ENCODE results near the gene APOL3.
"Not testable (repeated sequence)": the region's sequence is repeated elsewhere in the genome, so short reads cannot be mapped to it uniquely, and the experiment has no call there.

The APOL3 gene, protein sequence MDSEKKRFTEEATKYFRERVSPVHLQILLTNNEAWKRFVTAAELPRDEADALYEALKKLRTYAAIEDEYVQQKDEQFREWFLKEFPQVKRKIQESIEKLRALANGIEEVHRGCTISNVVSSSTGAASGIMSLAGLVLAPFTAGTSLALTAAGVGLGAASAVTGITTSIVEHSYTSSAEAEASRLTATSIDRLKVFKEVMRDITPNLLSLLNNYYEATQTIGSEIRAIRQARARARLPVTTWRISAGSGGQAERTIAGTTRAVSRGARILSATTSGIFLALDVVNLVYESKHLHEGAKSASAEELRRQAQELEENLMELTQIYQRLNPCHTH

GRCh38 chr22:36160499-36160942 is at the start of gene APOL3:
APOL3 (minus strand) TSS chr22:36160755; CDS start chr22:36149055, 11,700 bp downstream.
- no peak for DNase-seq

DNA sequence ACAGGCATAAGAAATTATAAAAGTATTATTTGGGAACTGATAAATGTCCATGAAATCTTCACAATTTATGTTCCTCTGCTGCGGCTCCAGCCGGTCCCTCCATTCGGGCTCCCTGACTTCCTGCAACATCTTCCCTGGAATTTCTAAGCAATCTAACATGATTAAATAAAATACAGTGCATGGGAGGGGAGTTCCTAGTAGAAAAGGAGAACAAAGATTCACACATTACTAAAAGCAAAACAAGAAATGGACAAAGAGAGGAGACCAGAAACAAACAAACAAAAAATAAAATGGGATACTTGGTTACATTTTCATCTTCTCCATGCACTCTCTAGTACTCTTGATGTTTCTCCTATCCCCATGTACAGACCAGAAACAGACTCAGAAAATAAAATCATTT is 49.7 kb upstream of the APOL3 start:
- no peak for DNase-seq

DNA sequence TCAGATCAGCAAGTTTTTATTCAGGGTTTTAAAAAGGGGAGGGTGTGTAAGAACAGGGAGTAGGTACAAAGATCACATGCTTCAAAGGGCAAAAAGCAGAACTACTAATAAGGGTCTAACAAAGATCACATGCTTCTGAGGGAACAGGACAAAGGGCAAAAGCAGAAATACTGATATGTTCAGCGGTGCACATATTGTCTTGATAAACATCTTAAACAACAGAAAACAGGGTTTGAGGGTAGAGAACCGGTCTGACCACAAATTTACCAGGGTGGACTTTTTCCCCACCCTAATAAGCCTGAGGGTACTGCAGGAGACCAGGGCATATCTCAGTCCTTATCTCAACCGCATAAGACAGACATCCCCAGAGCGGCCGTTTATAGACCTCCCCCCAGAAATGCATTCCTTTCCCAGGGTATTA is 48.9 kb upstream of the APOL3 start:
- DNase-seq = not testable (repeated sequence)

DNA sequence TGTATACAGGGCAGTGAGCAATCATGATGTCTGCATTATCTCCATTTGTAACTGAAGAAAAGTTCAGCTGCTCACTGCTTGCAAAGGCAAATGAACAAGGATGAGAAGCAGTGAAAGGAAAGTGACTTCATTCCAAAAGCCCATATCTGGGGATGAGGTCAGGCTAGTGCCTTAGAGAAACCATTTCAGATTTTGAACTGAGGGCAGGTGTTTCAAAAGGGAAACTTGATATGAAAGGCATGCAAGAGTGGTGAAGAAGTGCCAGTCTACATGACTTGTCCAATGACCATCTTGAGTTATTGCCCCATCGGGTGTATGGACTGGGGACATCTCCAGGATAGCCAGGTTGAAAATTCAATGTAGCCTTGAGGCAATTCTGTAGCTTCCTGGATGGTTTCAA is 48.4 kb upstream of the APOL3 start:
- no peak for DNase-seq

- DNase-seq = no peak
Observed at GRCh38 chr22:36208162-36208765, 47.7 kb upstream of the APOL3 start.

- DNase-seq = no peak
Observed at GRCh38 chr22:36206255-36206654, 45.7 kb upstream of the APOL3 start.

DNA sequence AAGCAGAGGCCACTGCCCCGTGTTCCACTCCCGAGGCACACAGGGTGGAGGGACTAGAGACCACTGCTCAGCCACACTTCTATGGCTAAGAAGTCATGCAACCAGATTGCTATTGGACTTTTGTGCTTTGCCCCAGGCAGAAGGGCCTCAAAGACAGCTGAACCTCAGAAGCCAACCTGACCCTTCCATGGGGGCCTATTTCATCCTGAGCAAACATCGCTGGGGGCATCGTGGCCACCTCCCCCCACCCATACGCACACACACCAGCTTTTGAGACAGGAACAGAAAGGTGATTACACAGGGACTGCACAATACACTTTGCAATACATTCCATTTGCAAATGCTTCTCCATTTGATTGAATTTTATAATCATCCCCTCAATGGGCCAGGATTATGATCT is 45.0 kb upstream of the APOL3 start:
- not testable (repeated sequence) for DNase-seq

- DNase-seq = no peak
Observed at GRCh38 chr22:36204632-36205015, 44.1 kb upstream of the APOL3 start.

- no peak for DNase-seq
Observed at GRCh38 chr22:36204001-36204631, 43.6 kb upstream of the APOL3 start.

DNA sequence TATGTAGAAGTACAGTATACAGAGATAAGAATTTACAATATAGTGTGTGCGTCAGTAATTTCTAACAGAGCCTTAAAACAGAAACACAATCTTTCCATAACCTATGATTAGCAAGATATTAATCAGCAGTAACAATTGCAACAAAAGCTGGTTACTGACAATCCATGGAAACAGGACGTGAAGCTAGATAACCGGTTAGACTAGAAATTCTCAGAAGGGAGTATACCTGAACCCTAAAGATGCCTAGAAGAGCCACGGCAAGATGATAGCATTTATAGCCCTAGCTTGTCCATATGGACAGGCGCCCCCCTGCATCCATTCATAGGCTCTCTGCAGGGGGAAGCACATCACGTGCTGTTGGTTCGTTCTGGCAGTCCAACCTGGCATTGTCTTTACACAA is 42.9 kb upstream of the APOL3 start:
- DNase-seq = peak; percentile 80

DNA sequence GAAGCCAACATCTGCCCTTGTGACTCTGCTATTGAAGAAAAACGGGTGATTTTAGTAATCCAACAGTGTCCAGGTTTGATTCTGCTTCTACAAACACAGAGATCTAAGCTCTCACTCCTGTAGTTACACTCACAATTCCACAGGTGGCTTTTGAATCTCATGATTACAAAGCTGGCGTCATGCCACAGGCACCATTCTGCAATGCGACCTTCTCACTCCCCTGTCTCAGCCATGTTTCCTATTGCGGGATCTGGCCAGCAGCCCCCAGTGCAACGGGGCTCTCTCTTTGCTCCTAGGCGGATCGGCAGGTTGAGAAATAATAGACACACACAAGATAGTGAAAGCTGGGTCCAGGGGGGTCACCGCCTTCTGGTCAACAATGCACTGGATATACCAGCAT is 42.4 kb upstream of the APOL3 start:
- DNase-seq = peak; percentile 51

DNA sequence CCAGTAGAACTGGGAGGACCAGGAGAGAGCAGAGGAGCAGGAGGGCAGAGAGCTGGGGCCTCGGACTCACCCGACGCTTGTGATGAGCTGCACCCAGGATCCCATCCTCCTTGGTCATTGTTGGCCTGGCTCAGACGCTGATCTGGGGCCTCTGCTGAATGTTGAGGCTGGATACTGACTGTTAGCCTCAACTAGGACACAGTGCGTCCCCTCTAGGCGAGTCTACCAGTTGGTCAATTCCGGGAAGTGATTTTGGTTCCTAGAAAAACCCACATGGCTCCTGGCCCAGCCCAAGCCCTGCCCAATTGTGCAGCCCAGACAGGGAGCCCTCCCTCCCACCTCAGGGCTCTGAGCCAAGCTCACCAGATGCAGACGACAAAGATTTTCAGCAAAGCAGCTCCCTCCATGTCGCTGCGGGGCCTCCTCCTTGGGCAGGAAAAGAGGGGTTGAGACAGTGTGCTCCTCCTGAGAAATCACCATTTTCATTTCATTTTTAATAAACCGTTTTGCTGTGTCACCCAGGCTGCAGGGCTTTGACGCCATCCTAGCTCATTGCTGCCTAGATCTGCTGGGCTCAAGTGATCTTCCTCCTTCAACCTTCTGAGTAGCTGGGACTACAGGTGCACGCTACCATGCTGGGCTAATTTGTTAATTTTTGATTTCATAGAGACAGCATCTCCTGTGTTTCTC is 41.2 kb upstream of the APOL3 start, which contains the start of gene APOL4:
Gene APOL4 (minus strand): TSS at position 180 of the 690 bp plus-strand sequence. CDS start 75 bp downstream, at position 105.
- DNase-seq = peak; percentile 10

DNA sequence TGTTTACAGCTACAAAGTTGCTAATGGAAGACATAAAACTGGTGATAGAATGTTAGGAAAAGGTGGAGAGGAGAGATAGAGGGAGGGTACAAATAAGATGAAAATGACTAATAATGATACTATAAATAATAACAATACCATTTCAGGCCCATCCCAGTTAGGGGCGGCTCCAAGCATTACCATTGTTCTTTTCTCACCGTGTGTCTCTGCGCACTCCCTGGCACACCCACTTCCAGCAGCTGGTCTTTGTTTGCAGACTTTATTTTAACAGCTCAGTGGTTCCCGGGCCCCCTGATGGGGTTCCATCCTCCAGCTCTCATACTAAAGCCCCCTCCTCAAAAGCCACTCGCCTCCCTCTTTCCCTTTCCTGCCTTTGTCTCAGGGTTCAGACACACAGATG is 40.5 kb upstream of the APOL3 start:
- DNase-seq = not testable (repeated sequence)

- DNase-seq = no peak
Observed at GRCh38 chr22:36199001-36199551, 38.5 kb upstream of the APOL3 start.

DNA sequence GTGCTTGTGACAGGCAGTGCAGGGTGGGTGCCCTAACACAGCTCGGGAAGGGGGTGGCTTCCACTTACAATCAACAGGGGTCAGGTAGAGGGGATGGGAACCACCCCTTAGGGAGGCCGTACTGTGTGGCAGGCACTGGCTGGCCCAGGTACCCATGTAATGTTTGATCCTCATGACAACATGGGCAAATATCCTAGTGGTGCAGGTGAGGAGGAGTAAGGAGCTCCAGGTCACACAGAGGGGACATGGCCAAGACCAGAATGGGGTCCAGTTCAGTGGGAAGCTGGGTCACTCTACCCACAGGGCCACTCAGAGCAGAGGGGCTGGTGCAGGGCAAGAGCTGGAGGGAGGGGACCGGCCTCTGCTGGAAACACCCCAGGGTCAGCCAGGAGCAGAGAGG is 38.0 kb upstream of the APOL3 start:
- no peak for DNase-seq

DNA sequence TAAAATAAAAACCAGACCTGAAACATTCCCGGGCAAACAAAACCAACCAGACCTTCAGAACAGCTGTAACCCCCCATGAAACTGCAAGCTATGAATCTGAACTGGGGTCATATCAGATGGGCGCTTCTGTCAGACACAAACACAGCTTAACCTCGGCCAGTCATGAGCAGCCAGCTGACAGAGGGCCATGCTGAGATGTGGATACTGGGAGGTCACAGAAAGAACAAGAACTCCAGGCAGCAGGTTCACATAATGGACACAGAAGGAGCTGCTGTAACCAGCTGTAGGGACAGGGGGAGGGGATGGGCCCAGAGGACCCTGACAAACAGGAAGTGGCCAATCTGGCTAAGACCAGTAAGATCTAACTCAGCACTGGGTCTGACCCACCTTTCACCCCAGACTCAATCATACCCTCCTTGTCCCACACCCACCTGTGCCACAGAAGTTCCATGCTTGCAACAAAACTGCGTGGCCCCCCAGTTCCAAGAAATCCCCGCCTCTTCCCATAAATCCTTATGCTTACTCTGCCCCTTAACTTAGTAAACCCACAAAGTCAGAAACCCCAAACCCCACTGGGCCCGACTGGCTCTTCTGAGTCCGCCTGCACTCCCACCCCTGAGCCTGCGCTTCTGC is 37.1 kb upstream of the APOL3 start:
- DNase-seq = peak; percentile 5

DNA sequence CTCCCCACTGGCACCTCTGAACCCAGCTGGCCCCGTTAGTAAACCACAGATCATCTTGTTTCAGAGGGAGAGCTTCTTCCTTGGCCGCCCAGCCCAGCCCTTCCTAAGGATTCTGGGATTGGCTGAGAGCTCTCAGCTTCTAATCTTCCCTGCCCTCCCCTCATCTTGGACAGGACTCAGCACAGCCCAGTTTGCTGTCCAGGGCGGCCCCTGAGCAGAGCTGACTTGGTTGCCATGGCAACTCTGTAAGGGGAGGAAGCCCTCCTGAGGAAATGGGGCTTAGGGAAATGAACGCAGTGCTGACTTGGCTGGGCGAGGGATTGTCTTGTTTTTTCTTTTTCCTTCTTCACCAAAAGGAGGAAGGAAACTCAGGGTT is 36.5 kb upstream of the APOL3 start:
- no peak for DNase-seq

- no peak for DNase-seq
Observed at GRCh38 chr22:36196254-36197064, 35.9 kb upstream of the APOL3 start.

- no peak for DNase-seq
Observed at GRCh38 chr22:36194971-36195370, 34.4 kb upstream of the APOL3 start.

DNA sequence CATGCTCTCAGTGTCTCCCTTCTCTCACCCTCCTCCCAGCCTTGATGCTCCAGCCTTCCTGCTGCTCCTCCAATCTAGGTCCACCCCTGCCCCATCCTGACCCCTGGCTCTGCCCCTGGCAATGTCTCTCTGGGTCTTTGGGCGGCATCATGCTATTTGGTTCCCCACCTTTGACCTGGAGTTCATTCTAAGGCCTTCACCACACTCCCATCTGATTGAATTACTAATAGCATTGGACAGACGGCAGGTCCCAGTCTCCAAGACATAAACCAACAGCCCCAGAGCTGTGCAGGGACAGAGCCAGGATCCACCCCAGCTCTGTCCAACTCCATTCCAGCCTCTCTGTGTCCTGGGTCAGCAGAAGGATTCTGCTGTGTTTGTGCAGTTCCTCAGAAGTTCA is 33.8 kb upstream of the APOL3 start:
- no peak for DNase-seq

DNA sequence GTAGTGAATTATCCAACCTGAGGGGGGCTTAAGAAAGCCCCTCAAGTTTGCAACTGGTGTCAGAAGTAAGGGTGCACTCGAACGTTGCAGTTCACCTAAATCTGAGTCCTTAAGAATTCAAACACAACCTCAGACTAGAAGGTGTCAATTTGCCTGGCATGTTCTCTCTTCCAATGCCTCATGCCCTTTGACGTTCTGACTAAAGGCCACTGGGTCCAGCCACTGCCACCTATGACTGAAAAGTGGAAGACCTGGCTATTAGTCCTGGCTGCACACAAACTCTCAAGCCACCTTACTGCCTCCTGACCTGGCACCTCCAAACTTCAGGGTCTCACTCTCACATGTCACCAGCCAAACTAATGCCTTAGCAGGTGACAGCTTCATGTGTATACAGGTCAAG is 33.0 kb upstream of the APOL3 start:
- DNase-seq = no peak

DNA sequence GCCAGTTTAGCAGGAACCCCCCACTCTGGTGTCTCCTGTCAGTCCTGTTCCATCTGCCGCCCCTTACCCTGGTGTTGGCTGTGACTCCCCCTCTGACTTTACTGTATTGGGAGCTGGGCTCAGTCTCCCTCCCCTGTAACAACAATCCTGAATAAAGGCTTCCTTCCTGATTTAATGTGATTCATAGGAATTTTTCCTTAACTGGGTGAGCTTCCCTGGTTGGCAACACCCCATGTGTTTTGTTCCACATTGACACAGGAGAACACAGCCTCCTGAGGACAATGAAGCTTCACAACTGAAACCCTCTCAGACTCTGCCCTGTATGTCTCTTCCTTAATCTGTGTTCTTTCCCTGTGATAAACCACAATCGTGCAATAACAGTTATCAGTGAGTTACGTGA is 32.6 kb upstream of the APOL3 start:
- no peak for DNase-seq

Data from NCI-H748 treated with DMSO at 0.1 percent for 48 hours (cell line).